Stimulated activated CD4-positive, alpha-beta T cell treated with anti-CD3 and anti-CD28 coated beads, Interleukin-12 subunit alpha, Interleukin-12 subunit beta, amount 100 ng/mL, for 48 hours (primary cell): ENCODE data around the gene PNPLA1.

Source experiments
- DNase-seq, 3 donors: peaks; one replicate each; pipeline ENCODE4 v3.0.0-alpha.2; 2020; ENCODE audit warnings: low read depth in 2 of 3, low spot score in 1 of 3

The PNPLA1 gene

GRCh38 chr6:36355819-36356218 is 86.0 kb downstream of the PNPLA1 start:
- DNase-seq = no peak

- DNase-seq = no peak
Observed at GRCh38 chr6:36357872-36358225, 88.0 kb downstream of the PNPLA1 start.
